SJSA1 (cell line): ENCODE measurements around the gene PLXND1. TPM values are rescaled to one million over a fixed set of nuclear protein-coding genes. Genes with fewer than 3 reads are reported as not detected.

ENCODE experiments used
- DNase-seq, 2 experiments: peaks; one replicate each; pipeline ENCODE4 v3.0.0-alpha.2; 2015 to 2020; ENCODE audit warnings: low spot score in 2 of 2, low read depth in 1 of 2
- H3K27ac ChIP-seq: fragments of 250-450 bp; sonication (Bioruptor Pico); 2 replicates; pipeline ENCODE4 v1.5.1; 2020; ENCODE audit warnings: mild to moderate bottlenecking, moderate library complexity
- H3K27me3 ChIP-seq: fragments of 250-450 bp; sonication (Bioruptor Pico); replicated peaks from 2 replicates; pipeline ENCODE4 v1.5.1; 2020; ENCODE audit warnings: mild to moderate bottlenecking, moderate library complexity
- H3K36me3 ChIP-seq: fragments of 250-450 bp; sonication (Bioruptor Pico); 2 replicates; pipeline ENCODE4 v1.5.1; 2020; ENCODE audit warnings: mild to moderate bottlenecking
- H3K4me1 ChIP-seq: fragments of 250-450 bp; sonication (Bioruptor Pico); replicated peaks from 2 replicates; pipeline ENCODE4 v1.6.1; 2021; ENCODE audit warnings: mild to moderate bottlenecking
- H3K4me3 ChIP-seq: fragments of 250-450 bp; sonication (Bioruptor Pico); 2 replicates; pipeline ENCODE4 v1.5.1; 2020; ENCODE audit warnings: mild to moderate bottlenecking
- H3K9me3 ChIP-seq: fragments of 250-450 bp; sonication (Bioruptor Pico); replicated peaks from 2 replicates; pipeline ENCODE4 v1.5.1; 2020; ENCODE audit warnings: mild to moderate bottlenecking
- total RNA-seq: library from RNA; depleted of rRNA; stranded (reverse); fragments of >200 nt; shearing (Covaris generic); gene quantifications from 2 replicates; pipeline ENCODE4 v1.2.3, GENCODE V29; 2014; rRNA removed

Gene PLXND1
- total RNA-seq, 1 experiment from 2014 or later: 80.1 TPM

GRCh38 chr3:129507181-129507831, 99.2 kb downstream of the PLXND1 start:
- H3K36me3 ChIP-seq: peaks cover 55% of the 10 kb centered on the region
- DNase-seq: no peak
- H3K4me1 ChIP-seq: no peaks in the 10 kb centered on the region
- H3K27ac ChIP-seq: no peak overlapping the region
- no peaks in the 10 kb centered on the region for H3K9me3 ChIP-seq
- H3K4me3 ChIP-seq: no peak overlapping the region
- H3K27me3 ChIP-seq: no peaks in the 10 kb centered on the region

- Histone ChIP-seq H3K27me3 (no peaks in the 10 kb centered on the region), H3K27ac (no peak overlapping the region), H3K4me1 (no peaks in the 10 kb centered on the region), H3K36me3 (peaks cover 62% of the 10 kb centered on the region), H3K9me3 (no peaks in the 10 kb centered on the region), H3K4me3 (no peak overlapping the region)
- DNase-seq: no peak
Measured at GRCh38 chr3:129506231-129506742, 100.2 kb downstream of the PLXND1 start.

GRCh38 chr3:129505341-129505740, 101.1 kb downstream of the PLXND1 start:
- no peaks in the 10 kb centered on the region for H3K27me3 ChIP-seq
- no peaks in the 10 kb centered on the region for H3K9me3 ChIP-seq
- H3K27ac ChIP-seq: no peak overlapping the region
- no peak overlapping the region for H3K4me3 ChIP-seq
- peaks cover 66% of the 10 kb centered on the region for H3K36me3 ChIP-seq
- no peak for DNase-seq
- H3K4me1 ChIP-seq: no peaks in the 10 kb centered on the region

Other genes starting within 250 kb of the PLXND1 start
- gene EFCAB12, start 178.0 kb downstream of the PLXND1 start, total RNA-seq: 0.03 TPM in 1 of 2 replicates, not detected in the other
- gene MBD4, start 166.7 kb downstream of the PLXND1 start, total RNA-seq: 15.2 and 23.6 TPM in 2 replicates
- gene IFT122, start 166.5 kb downstream of the PLXND1 start, total RNA-seq: 13.3 and 14.4 TPM in 2 replicates
- not detected in 2 replicates for gene RHO, start 78.0 kb downstream of the PLXND1 start, total RNA-seq
- not detected in 2 replicates for gene H1-8, start 63.5 kb downstream of the PLXND1 start, total RNA-seq